Stimulated activated CD8-positive, alpha-beta memory T cell treated with anti-CD3 and anti-CD28 coated beads, Interleukin-4, amount 100 ng/mL, for 24 hours (primary cell): ENCODE data around the gene EED.
A peak's percentile ranks its signal among the peaks of the same experiment; 100 is the strongest.

Source experiments
- DNase-seq: peaks from one replicate; pipeline ENCODE4 v3.0.0-alpha.2; 2020; ENCODE audit warnings: low read depth

The EED gene

GRCh38 chr11:86244522-86245368, at the start of gene EED:
TSS of gene EED (plus strand) at chr11:86244753. CDS start at chr11:86245230, 477 bp downstream.
- DNase-seq, result peak; percentile 93

GRCh38 chr11:86194998-86195397, 49.6 kb upstream of the EED start:
- DNase-seq, result no peak

DNA sequence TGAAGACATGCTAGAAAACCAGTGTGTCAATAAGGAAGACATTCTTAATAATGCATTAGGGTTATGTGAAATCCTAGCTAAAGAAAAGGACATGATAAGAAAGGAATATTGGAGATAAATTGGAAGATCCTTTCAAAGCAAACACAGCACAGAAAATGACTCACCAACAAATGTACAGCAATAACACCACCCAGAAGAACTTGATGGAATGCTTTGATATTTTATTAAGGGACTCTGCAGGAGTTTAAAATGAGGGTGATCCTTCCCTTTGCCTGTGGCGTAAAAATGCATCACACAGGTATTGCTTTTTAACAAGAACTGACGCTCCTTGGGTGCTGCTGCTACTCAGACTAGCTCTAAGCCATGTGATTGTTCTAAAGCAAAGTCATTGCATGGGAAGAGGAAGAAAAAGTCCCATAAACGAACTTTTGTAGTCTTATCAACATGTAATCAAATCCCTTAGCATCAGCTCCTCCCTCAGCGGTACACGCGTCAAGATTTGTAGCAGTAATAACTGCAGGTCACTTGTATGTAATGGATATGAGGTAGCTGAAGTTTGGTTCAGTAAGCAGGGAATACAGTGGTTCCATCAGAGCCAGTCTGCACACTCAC, 48.4 kb upstream of the EED start:
- DNase-seq, result no peak

DNA sequence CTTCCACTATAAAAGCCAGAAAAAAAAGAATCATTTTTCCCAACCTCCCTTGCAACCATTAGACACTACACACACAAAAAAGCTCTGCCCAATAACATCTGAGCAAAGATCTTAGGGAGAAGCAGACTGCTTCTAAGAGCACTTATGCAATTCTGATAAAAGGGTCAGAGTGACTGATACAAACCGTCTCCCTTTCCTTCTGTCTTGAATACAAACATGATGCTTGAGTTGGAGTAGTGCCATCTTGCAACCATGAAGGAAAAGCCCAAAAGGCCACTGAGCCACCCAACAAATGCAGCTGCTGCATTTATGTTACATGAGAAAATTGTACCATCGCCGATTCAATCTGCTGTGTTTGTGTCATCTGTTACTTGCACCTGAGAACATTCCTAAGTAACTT, 47.6 kb upstream of the EED start:
- no peak for DNase-seq

GRCh38 chr11:86197448-86197847, 47.1 kb upstream of the EED start:
- no peak for DNase-seq

GRCh38 chr11:86198139-86198538, 46.4 kb upstream of the EED start:
- DNase-seq, result no peak

DNA sequence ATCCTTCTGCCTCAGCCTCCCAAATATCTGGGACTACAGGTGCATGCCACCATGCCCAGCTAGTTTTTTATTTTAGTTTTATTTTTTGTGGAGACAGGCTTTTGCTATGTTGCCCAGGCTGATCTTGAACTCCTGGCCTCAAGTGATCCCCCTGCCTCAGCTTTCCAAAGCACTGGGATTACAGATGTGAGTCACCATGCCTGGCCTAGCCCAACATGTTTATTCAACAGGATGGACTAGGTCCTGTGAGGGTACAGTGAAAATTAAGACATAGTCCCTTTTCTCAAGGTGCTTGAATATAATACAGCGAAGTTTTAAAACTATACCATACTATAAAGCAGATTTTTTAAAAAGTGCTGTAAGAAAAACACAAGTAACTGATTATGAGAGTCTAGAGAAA, 45.2 kb upstream of the EED start:
- DNase-seq, result no peak

DNA sequence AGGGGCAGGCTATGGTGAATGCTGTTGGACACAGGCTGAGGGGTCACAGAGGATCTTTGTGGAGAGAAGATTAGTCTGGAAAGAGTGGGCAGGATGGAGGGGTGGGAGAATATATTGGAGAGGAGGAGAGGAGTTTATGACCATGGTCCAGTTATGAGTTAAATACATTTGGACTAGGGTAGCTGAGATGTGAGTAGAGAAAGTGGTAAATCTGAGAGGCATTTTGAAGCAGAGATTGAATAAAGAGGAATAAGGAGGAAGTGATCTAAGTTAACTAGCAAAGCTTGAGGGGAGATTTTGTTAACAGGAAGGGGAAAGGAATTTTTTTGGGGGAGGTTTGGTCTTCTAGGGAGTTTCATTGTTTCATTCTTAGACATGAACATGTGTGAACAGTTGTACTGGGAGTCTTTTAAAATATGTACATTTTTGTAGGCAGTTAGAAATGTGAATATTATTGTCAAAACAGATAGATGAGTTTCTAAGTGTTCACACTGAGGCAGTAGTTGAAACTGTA, 43.1 kb upstream of the EED start:
- no peak for DNase-seq

- DNase-seq, result no peak
Measured at GRCh38 chr11:86202013-86202336, 42.6 kb upstream of the EED start.

GRCh38 chr11:86204356-86204755, 40.2 kb upstream of the EED start:
- DNase-seq, result no peak

DNA sequence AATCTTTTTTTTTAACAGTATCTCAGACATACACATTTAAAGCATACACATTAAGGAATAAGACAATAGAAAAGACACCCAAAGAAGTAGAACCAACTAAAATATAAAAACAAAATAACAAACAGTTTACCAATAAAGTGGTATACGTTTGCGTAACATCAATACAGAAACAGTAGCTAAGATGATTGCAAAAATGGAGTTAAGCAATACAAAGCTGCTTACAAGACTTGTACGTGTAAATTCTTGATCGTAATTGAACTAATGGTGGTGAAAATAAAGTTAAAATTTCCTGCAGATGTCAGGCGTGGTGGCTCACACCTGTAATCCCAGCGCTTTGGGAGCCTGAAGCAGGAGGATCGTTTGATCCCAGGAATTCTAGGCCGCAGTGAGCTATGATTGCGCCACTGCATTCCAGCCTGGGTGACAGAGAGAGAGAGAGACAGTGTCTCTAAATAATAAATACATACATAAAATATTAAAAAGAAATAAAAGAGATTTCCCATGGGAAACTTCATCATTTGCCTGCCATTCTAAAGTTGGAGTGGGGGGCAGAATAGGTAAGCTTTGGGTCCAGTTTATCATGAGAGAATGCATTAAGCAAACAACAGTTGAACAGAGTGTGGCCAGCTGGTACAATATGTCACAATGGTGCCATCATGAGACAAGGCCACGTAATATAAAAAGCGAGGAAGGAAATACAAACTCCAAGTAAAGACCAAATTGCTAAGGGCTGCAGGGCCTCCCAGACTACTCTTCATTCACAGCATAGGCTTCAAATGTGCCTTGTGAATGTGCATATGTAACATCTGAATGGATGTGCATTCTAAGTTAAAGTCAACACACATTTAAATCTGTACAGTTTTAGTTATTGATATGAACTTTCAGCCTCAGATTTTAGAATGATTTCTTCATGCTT, 38.9 kb upstream of the EED start:
- DNase-seq, result no peak

GRCh38 chr11:86206337-86206695, 38.2 kb upstream of the EED start:
- DNase-seq, result no peak

DNA sequence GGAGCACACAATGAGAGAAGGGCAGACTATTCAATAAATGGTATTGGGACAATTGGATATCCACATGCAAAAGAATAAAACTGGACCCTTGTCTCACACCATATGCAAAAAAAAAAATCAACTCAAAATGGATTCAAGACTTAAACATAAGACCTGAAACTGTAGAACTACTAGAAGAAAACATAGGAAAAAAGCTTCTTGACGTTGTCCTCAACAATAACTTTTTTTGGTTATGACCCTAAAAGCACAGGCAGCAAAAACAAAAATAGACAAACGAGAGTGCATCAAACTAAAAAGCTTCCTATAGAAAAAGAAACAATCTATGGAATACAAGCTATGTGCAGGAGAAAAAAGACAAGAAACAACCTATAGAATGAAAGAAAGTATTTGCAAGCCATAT, 37.1 kb upstream of the EED start:
- DNase-seq, result no peak

DNA sequence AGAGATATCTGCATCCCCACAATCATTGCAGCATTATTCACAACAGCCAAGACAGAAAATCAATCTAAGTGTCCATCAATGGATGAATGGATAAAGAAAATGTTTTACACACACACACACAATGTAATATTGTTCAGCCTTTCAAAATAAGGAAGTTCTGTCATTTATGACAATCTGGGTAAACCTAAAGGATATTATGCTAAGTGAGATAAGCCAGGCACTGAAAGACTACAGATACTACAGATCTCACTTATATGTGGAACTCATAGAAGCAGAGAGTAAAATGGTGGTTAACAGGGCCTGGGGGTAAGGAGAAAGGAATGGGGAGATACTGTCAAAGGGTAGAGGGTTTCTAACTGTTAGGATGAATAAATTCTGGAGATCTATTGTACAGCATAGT, 36.0 kb upstream of the EED start:
- no peak for DNase-seq

GRCh38 chr11:86209806-86210657, 34.5 kb upstream of the EED start:
- DNase-seq, result no peak

GRCh38 chr11:86210898-86211297, 33.7 kb upstream of the EED start:
- DNase-seq, result no peak

DNA sequence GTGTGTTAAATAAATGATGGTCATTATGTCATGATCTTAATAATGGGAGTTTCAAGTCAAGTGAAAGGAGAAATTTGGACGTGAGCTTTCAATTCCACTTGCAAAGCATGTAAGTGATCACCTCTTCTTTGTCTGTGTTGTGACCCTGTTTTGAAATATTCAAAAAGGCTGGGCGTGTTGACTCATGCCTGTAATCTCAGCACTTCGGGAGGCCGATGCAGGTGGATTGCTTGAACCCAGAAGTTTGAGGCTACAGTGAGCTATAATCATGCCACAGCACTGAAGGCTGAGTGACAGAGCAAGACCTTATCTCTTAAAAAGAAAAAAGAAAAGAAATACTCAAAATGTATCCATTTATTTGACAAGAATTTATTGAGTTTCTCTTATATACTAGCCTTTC, 32.9 kb upstream of the EED start:
- no peak for DNase-seq

- DNase-seq, result no peak
Measured at GRCh38 chr11:86212019-86212611, 32.4 kb upstream of the EED start.

- peak; percentile 60 for DNase-seq
Measured at GRCh38 chr11:86214710-86215109, 29.8 kb upstream of the EED start.

GRCh38 chr11:86218125-86219084, 26.1 kb upstream of the EED start:
- peak; percentile 40 for DNase-seq
